DMS 273 treated with DMSO at 0.1 percent for 48 hours (cell line): Measurements from ENCODE around the gene PPP1R3E.
A peak's percentile ranks its signal among the peaks of the same experiment; 100 is the strongest.
"Not testable (repeated sequence)": the region's sequence is repeated elsewhere in the genome, so short reads cannot be mapped to it uniquely, and the experiment has no call there.

Experiments
- DNase-seq: peaks from one replicate; lab custom pipeline; 2025; lab: John Stamatoyannopoulos, UW

The PPP1R3E gene

GRCh38 chr14:23302290-23303225, at the start of gene PPP1R3E:
TSS of gene PPP1R3E (minus strand) at chr14:23302859. CDS start at chr14:23302576, 283 bp downstream.
- peak; percentile 35 for DNase-seq

GRCh38 chr14:23351681-23352505, 49.2 kb upstream of the PPP1R3E start:
- no peak for DNase-seq

GRCh38 chr14:23349156-23349845, 46.6 kb upstream of the PPP1R3E start:
- DNase-seq = no peak

- no peak for DNase-seq
Observed at GRCh38 chr14:23348297-23348655, 45.6 kb upstream of the PPP1R3E start.

- DNase-seq = no peak
Observed at GRCh38 chr14:23347406-23348296, 45.0 kb upstream of the PPP1R3E start.

- DNase-seq = no peak
Observed at GRCh38 chr14:23346693-23347405, 44.2 kb upstream of the PPP1R3E start.

GRCh38 chr14:23345987-23346692, 43.5 kb upstream of the PPP1R3E start:
- no peak for DNase-seq

GRCh38 chr14:23344481-23344880, 41.8 kb upstream of the PPP1R3E start:
- no peak for DNase-seq

GRCh38 chr14:23339506-23340268, 37.0 kb upstream of the PPP1R3E start:
- DNase-seq = no peak

GRCh38 chr14:23335623-23336022, 33.0 kb upstream of the PPP1R3E start:
- DNase-seq = no peak

GRCh38 chr14:23327947-23328744, 25.5 kb upstream of the PPP1R3E start:
- peak; percentile 56 for DNase-seq

GRCh38 chr14:23326491-23327332, 24.1 kb upstream of the PPP1R3E start:
- no peak for DNase-seq

GRCh38 chr14:23325746-23326145, 23.1 kb upstream of the PPP1R3E start:
- not testable (repeated sequence) for DNase-seq

GRCh38 chr14:23324993-23325392, 22.3 kb upstream of the PPP1R3E start:
- no peak for DNase-seq

- DNase-seq = no peak
Observed at GRCh38 chr14:23324455-23324846, 21.8 kb upstream of the PPP1R3E start.

GRCh38 chr14:23323838-23324454, 21.3 kb upstream of the PPP1R3E start:
- DNase-seq = no peak
